Endothelial cell of umbilical vein (primary cell): ENCODE data around the gene MINDY2. TPM values are rescaled to one million over a fixed set of nuclear protein-coding genes. Genes with fewer than 3 reads are reported as not detected.

Experiments
- BruUV-seq: library from RNA; stranded (reverse); fragments of 400-500 nt; replicated peaks from 2 replicates; lab custom pipeline; 2021; lab: Mats Ljungman, UMichigan
- CTCF ChIA-PET: fragments of 300-600, 350-600 bp; sonication (Branson Sonifier 250); formaldehyde crosslinking; loops from one replicate; lab custom pipeline; 2021; ENCODE audit warnings: antibody characterized with exemption, inconsistent platforms; lab: Charles Lee
- POLR2A ChIA-PET: fragments of 300-600, 350-600 bp; sonication (Branson Sonifier 250); formaldehyde crosslinking; loops from one replicate; lab custom pipeline; 2021; ENCODE audit warnings: antibody characterized with exemption, inconsistent platforms; lab: Charles Lee
- DNase-seq: peaks from one replicate; pipeline ENCODE4 v3.0.0-alpha.2; 2011; ENCODE audit warnings: low read depth, low spot score
- FAIRE-seq: peaks from 2 replicates; lab custom pipeline; 2011; peaks lifted over from hg19 to GRCh38; lab: Jason Lieb, UNC
- H2AFZ ChIP-seq: 2 replicates; pipeline ENCODE4 v1.6.0; 2012; ENCODE audit warnings: low read depth, low read length, control low read depth, inconsistent platforms
- H3K27ac ChIP-seq: 2 replicates; pipeline ENCODE4 v1.5.1; 2011; ENCODE audit warnings: low read depth, mild to moderate bottlenecking, control low read depth, low read length, moderate library complexity; ENCODE audit not compliant: insufficient read depth
- H3K27me3 ChIP-seq, 2 experiments: 2 replicates each; pipeline versions ENCODE4 v1.6.0 to v1.6.1; 2011; ENCODE audit warnings: low read length in 2 of 2, mixed read lengths in 1 of 2; ENCODE audit not compliant: control insufficient read depth in 2 of 2, insufficient read depth in 2 of 2
- H3K36me3 ChIP-seq, 2 experiments: 2 replicates in 1 of 2; 3 replicates in 1 of 2; pipeline ENCODE4 v1.5.1; 2011; ENCODE audit warnings: low read length in 2 of 2, mild to moderate bottlenecking in 1 of 2, moderate library complexity in 1 of 2; ENCODE audit not compliant: control insufficient read depth in 2 of 2, insufficient read depth in 2 of 2; ENCODE audit errors: extremely low read depth in 1 of 2
- H3K4me1 ChIP-seq: 3 replicates; pipeline ENCODE4 v1.5.1; 2011; ENCODE audit warnings: mild to moderate bottlenecking, low read length; ENCODE audit not compliant: control insufficient read depth, insufficient read depth; ENCODE audit errors: extremely low read depth
- H3K4me2 ChIP-seq: 2 replicates; pipeline ENCODE4 v1.6.1; 2011; ENCODE audit warnings: low read length, control low read depth, mixed read lengths; ENCODE audit not compliant: insufficient read depth
- H3K4me3 ChIP-seq, 3 experiments: fragments of 200-600 bp in 1 of 3; sonication (generic), shearing (Covaris generic) in 1 of 3; replicated peaks in 1 of 3; 2 replicates each; pipeline ENCODE4 v1.5.1; 2011 to 2016; ENCODE audit warnings: control low read depth in 3 of 3, low read length in 3 of 3, mild to moderate bottlenecking in 2 of 3, inconsistent platforms in 1 of 3, low read depth in 1 of 3, moderate library complexity in 1 of 3; ENCODE audit not compliant: insufficient read depth in 1 of 3
- H3K79me2 ChIP-seq: 2 replicates; pipeline ENCODE4 v1.6.0; 2012; ENCODE audit warnings: low read length, inconsistent platforms; ENCODE audit not compliant: control insufficient read depth, insufficient read depth
- H3K9ac ChIP-seq: replicated peaks from 2 replicates; pipeline ENCODE3; 2011; ENCODE audit warnings: low read length, control low read depth; ENCODE audit not compliant: insufficient read depth; ENCODE audit errors: extremely low read depth
- H3K9me1 ChIP-seq: replicated peaks from 3 replicates; pipeline ENCODE4 v1.6.0; 2011; ENCODE audit warnings: mild to moderate bottlenecking, low read length; ENCODE audit not compliant: control insufficient read depth, insufficient read depth; ENCODE audit errors: extremely low read depth
- H3K9me3 ChIP-seq: replicated peaks from 2 replicates; pipeline ENCODE4 v1.5.1; 2012; ENCODE audit warnings: low read length, inconsistent platforms; ENCODE audit not compliant: control insufficient read depth, insufficient read depth
- H4K20me1 ChIP-seq: replicated peaks from 2 replicates; pipeline ENCODE3; 2011; ENCODE audit warnings: mild to moderate bottlenecking, low read length; ENCODE audit not compliant: control insufficient read depth, insufficient read depth; ENCODE audit errors: extremely low read depth
- EZH2 ChIP-seq: IDR thresholded peaks from 2 replicates; pipeline ENCODE4 v1.6.1; 2012; ENCODE audit warnings: borderline replicate concordance, low read depth, mild to moderate bottlenecking, moderate library complexity, low read length, inconsistent platforms; ENCODE audit not compliant: severe bottlenecking
- FOS ChIP-seq: IDR thresholded peaks from 2 replicates; pipeline ENCODE4 v1.6.1; 2011; ENCODE audit warnings: mild to moderate bottlenecking, low read length, moderate library complexity, borderline replicate concordance; ENCODE audit not compliant: insufficient read depth
- GATA2 ChIP-seq: IDR thresholded peaks from 2 replicates; pipeline ENCODE4 v1.7.0; 2011; ENCODE audit warnings: low read depth, mild to moderate bottlenecking, moderate library complexity, mixed read lengths, low read length; ENCODE audit not compliant: insufficient read length, insufficient read depth
- JUN ChIP-seq: IDR thresholded peaks from 2 replicates; pipeline ENCODE4 v1.6.1; 2011; ENCODE audit warnings: borderline replicate concordance, low read depth; ENCODE audit not compliant: insufficient read length, insufficient read depth
- MYC ChIP-seq: IDR thresholded peaks from one replicate; pipeline ENCODE4 v1.6.1; 2011; ENCODE audit warnings: mild to moderate bottlenecking, low read depth, low read length
- POLR2A ChIP-seq: IDR thresholded peaks from 2 replicates; pipeline ENCODE4 v1.6.1; 2012; ENCODE audit warnings: low read depth, mild to moderate bottlenecking, control low read depth, low read length
- POLR2AphosphoS5 ChIP-seq: IDR thresholded peaks from 2 replicates; pipeline ENCODE4 v1.6.1; 2012; ENCODE audit warnings: low read depth, mild to moderate bottlenecking, control low read depth, low read length, moderate library complexity; ENCODE audit not compliant: insufficient read depth
- dilution Hi-C: fragments of 300-500 bp; cut with MboI; formaldehyde crosslinking; loops from one replicate; pipeline ENCODE4 v1.15.0; 2019; ENCODE audit warnings: low sequenced_read_pairs; ENCODE audit not compliant: extremely low pct_ligation_motif_present
- intact Hi-C: fragments of 100-400 bp; cut with micrococcal nuclease; formaldehyde crosslinking; loops from one replicate; pipeline ENCODE4 v1.10.0; 2022
- polyA plus RNA-seq, 4 experiments: library from polyadenylated mRNA; depleted of rRNA in 3 of 4; stranded (reverse) in 3 of 4; unstranded in 1 of 4; fragments of >200 nt; gene quantifications; 2 replicates each; pipeline versions ENCODE4 v1.2.1 to v1.2.3, GENCODE V29; 2011 to 2012; ENCODE audit warnings: missing spikeins in 1 of 4
- total RNA-seq: library from RNA; stranded (reverse); gene quantifications from 2 replicates; pipeline ENCODE4 v1.2.3, GENCODE V29; 2021
- TF ChIP-seq, protein P1 (sequence below): IDR thresholded peaks from 2 replicates; pipeline ENCODE4 v1.6.1; 2011; ENCODE audit not compliant: insufficient read depth, insufficient read length
- TF ChIP-seq, protein P2 (sequence below), 2 donors: IDR thresholded peaks; 1 replicate in 1 of 2; 2 replicates in 1 of 2; pipeline ENCODE4 v1.5.1; 2011; ENCODE audit warnings: low read length in 2 of 2, mild to moderate bottlenecking in 2 of 2, moderate library complexity in 2 of 2, control low read depth in 1 of 2, inconsistent platforms in 1 of 2, low read depth in 1 of 2; ENCODE audit not compliant: insufficient read depth in 1 of 2; ENCODE audit errors: extremely low read depth in 1 of 2

MINDY2 gene
- total and polyA plus RNA-seq, 2 donors (not counting 3 experiments of a cell fraction or from before 2014, with no cell fraction given) = 1.6 to 13.7 TPM

DNA sequence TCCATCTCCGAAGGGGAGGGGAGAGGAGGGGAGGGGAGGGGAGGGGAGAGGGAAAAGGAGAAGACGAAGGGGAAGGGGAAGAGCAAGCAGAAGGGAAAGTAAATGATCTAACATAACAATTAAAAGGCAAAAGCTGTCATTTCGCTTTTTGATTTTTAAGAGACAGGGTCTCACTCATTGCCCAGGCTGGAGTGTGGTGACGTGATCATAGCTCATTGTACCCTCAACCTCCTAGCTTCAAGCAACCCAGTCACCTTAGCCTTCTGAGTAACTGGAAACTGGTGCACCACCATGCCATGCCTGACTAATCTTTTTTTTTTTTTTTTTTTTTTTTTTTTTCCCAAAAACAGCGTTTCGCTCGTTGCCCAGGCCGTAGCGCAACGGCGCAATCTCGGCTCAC, 44.2 kb upstream of the MINDY2 start:
- Histone ChIP-seq H3K27me3 (no peaks in the 10 kb centered on the region), H3K4me2 (no peak overlapping the region), H3K4me1 (no peaks in the 10 kb centered on the region), H4K20me1 (peaks cover 2% of the 10 kb centered on the region), H3K9me1 (no peaks in the 10 kb centered on the region), H3K27ac (no peak overlapping the region), H2AFZ (no peak overlapping the region), H3K36me3 (no peaks in the 10 kb centered on the region), H3K9ac (no peak overlapping the region), H3K4me3 (no peak overlapping the region), H3K79me2 (peaks cover 90% of the 10 kb centered on the region), H3K9me3 (no peaks in the 10 kb centered on the region)
- intact Hi-C loops = no loop called here
- POLR2A ChIA-PET = interaction anchor here (0.8 to 1.0 kb wide), 2 partner anchors 12 to 20 kb away, joined by 3 to 8 read pairs; no protein-coding TSS in a partner anchor
- FAIRE-seq = no peak
- dilution Hi-C loops = no loop called here
- no TSS peak for BruUV-seq
- CTCF ChIA-PET = interaction anchor here (0.6 to 0.7 kb wide), 2 partner anchors 44 to 128 kb away, joined by 3 read pairs; partner anchors contain the start of gene MINDY2
- TF ChIP-seq FOS (no peak), POLR2AphosphoS5 (no peak), GATA2 (no peak), MYC (no peak), JUN (no peak), EZH2 (no peak), POLR2A (no peak)
- TF ChIP-seq, protein P1, sequence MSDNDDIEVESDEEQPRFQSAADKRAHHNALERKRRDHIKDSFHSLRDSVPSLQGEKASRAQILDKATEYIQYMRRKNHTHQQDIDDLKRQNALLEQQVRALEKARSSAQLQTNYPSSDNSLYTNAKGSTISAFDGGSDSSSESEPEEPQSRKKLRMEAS = no peak
- TF ChIP-seq, protein P2, sequence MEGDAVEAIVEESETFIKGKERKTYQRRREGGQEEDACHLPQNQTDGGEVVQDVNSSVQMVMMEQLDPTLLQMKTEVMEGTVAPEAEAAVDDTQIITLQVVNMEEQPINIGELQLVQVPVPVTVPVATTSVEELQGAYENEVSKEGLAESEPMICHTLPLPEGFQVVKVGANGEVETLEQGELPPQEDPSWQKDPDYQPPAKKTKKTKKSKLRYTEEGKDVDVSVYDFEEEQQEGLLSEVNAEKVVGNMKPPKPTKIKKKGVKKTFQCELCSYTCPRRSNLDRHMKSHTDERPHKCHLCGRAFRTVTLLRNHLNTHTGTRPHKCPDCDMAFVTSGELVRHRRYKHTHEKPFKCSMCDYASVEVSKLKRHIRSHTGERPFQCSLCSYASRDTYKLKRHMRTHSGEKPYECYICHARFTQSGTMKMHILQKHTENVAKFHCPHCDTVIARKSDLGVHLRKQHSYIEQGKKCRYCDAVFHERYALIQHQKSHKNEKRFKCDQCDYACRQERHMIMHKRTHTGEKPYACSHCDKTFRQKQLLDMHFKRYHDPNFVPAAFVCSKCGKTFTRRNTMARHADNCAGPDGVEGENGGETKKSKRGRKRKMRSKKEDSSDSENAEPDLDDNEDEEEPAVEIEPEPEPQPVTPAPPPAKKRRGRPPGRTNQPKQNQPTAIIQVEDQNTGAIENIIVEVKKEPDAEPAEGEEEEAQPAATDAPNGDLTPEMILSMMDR (IDR thresholded peaks at IDR 0.05; ENCODE audit: extremely low read depth in 1 of 2, insufficient read depth in 1 of 2, low read depth in 1 of 2, low read length in 2 of 2) = no peak
- DNase-seq = no peak
